Activated naive CD8-positive, alpha-beta T cell treated with anti-CD3 and anti-CD28 coated beads, Interleukin-2, amount 50 U/mL, for 24 hours (primary cell): Measurements from ENCODE around the gene SMURF1.
"Not testable (repeated sequence)": the region's sequence is repeated elsewhere in the genome, so short reads cannot be mapped to it uniquely, and the experiment has no call there.

Source experiments
- ATAC-seq: fragments of 150-1000 bp; cut with Tn5 transposase; one replicate; pipeline ENCODE4 v1.10.0; 2021
- DNase-seq: peaks from one replicate; pipeline ENCODE4 v3.0.0; 2021
- H3K27ac Mint-ChIP-seq: one replicate; pipeline ENCODE4 v1.8.0; 2021; ENCODE audit warnings: mild to moderate bottlenecking, mixed read lengths
- H3K27me3 Mint-ChIP-seq: one replicate; pipeline ENCODE4 v1.8.0; 2021; ENCODE audit warnings: mixed read lengths
- H3K36me3 Mint-ChIP-seq: one replicate; pipeline ENCODE4 v1.8.0; 2021; ENCODE audit warnings: low read depth, mixed read lengths
- H3K4me1 Mint-ChIP-seq: one replicate; pipeline ENCODE4 v1.8.0; 2021; ENCODE audit warnings: mixed read lengths
- H3K4me3 Mint-ChIP-seq: one replicate; pipeline ENCODE4 v1.8.0; 2021; ENCODE audit warnings: mild to moderate bottlenecking, moderate library complexity, mixed read lengths
- H3K9me3 Mint-ChIP-seq: one replicate; pipeline ENCODE4 v1.8.0; 2021; ENCODE audit warnings: mixed read lengths

The SMURF1 gene

DNA sequence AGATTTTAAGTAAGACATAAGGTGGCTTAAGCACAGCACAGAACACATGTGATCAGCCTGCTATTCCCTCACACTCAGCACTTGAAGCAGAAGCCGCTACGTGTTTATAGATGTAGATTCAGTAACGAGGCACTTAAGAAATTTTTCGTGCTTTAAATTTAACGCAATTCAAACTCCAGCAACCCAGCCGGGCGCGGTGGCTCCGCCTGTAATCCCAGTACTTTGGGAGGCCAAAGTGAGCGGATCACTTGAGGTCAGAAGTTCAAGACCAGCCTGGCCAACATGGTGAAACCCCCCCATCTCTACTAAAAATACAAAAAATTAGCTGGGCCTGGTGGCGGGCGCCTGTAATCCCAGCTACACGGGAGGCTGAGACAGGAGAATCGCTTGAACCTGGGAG lies 97.6 kb downstream of the SMURF1 start:
- H3K4me3 Mint-ChIP-seq, ATAC-seq, H3K9me3 Mint-ChIP-seq, H3K27me3 Mint-ChIP-seq, DNase-seq, H3K27ac Mint-ChIP-seq: not testable (repeated sequence)
- Mint-ChIP-seq H3K36me3 (peaks cover 51% of the 10 kb centered on the region), H3K4me1 (peaks cover 12% of the 10 kb centered on the region)

DNA sequence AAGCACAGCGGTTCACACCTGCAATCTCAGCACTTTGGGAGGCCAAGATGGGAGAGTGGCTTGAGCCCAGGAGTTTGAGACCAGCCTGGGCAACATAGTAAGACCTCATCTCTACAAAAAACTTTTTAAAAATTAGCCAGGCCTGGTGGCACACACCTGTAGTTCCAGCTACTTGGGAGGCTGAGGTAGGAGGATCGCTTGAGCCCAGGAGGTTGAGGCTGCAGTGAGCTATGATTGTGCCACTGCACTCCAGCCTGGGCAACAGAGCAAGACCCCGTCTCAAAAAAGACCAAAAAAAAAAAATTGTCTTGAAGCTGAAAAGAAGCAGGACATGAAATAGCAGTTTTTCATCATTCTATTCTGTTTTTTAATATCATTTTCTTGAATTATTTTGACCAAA lies 99.0 kb downstream of the SMURF1 start:
- H3K27me3 Mint-ChIP-seq, H3K27ac Mint-ChIP-seq, H3K9me3 Mint-ChIP-seq, H3K4me3 Mint-ChIP-seq, DNase-seq, H3K4me1 Mint-ChIP-seq, ATAC-seq: not testable (repeated sequence)
- peaks cover 48% of the 10 kb centered on the region for H3K36me3 Mint-ChIP-seq

DNA sequence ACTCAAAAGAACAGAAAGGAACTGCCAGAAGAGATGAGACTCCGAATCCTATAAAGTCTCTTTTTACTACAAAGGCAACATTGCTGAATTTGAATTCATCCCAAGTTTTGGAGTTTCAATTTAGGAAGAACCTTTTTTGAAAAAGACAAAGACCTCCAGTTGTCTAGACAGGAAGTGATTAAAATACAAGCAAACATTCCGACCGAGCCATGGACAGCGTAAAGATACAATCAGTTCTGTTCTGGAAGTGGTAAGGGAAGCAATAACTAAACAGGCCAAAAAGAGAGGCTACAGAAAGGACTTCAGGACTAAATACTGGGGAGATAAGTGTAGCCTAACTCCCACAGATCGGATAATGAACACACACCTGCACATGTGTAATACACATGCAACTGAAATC lies 101.0 kb downstream of the SMURF1 start:
- H3K4me1 Mint-ChIP-seq: no peaks in the 10 kb centered on the region
- no peaks in the 10 kb centered on the region for H3K9me3 Mint-ChIP-seq

DNA sequence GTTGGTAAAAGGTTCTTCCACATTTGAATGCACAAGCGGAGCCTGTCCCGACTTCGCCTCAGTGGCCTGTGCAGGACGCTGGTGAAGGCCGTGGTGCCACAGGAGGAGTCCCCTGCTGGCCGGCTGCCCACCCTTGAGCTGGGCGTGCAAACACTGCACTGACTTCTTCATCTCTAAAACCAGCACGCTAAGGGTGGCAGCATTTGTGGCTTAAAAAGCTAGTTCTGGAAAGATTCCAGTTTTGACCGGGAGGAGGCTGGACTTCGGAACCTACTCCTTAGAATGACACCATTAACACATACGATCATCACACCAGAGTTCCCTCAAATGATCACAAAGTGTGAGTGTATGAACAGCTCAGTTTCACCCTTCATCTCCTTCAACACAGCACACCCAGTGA lies 102.4 kb downstream of the SMURF1 start:
- no peaks in the 10 kb centered on the region for H3K27me3 Mint-ChIP-seq
- no peaks in the 10 kb centered on the region for H3K4me1 Mint-ChIP-seq
- no peak overlapping the region for H3K4me3 Mint-ChIP-seq
- DNase-seq: no peak
- no peak for ATAC-seq
- peaks cover 53% of the 10 kb centered on the region for H3K36me3 Mint-ChIP-seq
- peak overlapping the region; percentile 13 for H3K27ac Mint-ChIP-seq
- no peaks in the 10 kb centered on the region for H3K9me3 Mint-ChIP-seq

More for the DNA sequence above, 101.0 kb downstream of the SMURF1 start:
- no peak overlapping the region for H3K27ac Mint-ChIP-seq
- no peak for ATAC-seq
- H3K4me3 Mint-ChIP-seq: no peak overlapping the region
- no peaks in the 10 kb centered on the region for H3K27me3 Mint-ChIP-seq
- DNase-seq: no peak
- H3K36me3 Mint-ChIP-seq: peaks cover 48% of the 10 kb centered on the region

DNA sequence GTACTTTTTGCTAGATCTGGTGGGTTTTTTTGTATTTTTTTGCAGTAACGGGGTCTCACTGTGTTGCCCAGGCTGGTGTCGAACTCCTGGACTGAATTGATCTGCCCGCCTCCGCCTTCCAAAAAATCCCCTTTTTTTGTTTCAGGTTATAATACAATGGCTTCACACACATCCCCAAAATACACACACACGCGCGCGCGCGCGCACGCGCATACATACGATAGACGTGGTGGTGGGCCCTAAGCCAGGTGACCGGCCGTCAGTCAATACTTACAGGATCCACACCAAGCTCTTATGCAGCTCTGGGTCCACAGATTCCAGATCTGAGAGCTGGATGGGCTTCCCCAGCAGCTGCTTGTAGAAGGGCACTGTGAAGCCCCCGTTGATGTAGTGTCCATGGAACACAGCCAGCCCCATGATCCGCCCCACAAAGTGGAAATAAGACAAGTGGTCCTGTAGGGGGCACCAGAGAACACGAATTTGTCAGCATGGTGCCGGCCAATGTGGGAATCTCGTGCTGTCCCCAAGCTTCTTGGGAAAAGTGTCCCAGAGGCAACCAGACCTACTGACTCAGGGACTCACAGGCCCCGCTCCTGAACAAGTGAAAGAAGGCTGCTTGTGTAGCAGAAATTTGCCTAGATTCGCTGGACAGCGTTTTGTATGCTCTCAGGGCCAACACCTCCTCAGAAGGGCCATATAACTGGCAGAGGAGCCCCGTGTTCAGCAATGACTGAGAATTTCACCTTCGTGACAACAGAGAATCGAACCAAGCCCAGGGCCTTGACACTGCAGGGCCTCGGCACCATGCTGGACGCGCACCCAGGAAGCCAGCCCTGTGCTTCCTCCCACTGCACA lies 103.6 kb downstream of the SMURF1 start:
- no peaks in the 10 kb centered on the region for H3K9me3 Mint-ChIP-seq
- ATAC-seq: peak; percentile 62
- peak overlapping the region; percentile 33 for H3K27ac Mint-ChIP-seq
- peaks cover 47% of the 10 kb centered on the region for H3K36me3 Mint-ChIP-seq
- peak; percentile 65 for DNase-seq
- H3K27me3 Mint-ChIP-seq: no peaks in the 10 kb centered on the region
- no peak overlapping the region for H3K4me3 Mint-ChIP-seq
- no peaks in the 10 kb centered on the region for H3K4me1 Mint-ChIP-seq

DNA sequence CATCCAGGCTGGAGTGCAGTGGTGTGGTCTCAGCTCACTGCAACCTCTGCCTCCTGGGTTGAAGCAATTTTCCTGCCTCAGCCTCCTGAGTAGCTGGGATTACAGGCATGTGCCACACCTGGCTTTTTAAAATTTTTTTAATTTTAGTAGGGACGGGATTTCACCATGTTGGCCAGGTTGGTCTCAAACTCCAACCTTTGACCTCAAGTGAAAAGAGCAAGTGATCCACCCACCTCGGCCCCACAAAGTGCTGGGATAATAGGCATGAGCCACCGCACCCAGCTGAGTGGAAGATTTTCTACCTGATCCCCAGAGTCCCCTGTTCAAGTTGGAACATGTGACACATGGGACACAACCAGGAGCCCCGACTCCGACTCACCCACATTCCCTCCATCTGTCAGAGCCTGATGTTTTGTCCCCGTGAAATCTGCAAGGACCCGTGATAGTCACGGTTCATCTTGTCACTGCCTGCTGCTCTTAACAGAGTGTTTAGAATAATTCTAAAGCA lies 104.5 kb downstream of the SMURF1 start:
- Mint-ChIP-seq H3K27ac (no peak overlapping the region), H3K36me3 (peaks cover 47% of the 10 kb centered on the region), H3K4me3 (no peak overlapping the region), H3K9me3 (no peaks in the 10 kb centered on the region), H3K27me3 (no peaks in the 10 kb centered on the region), H3K4me1 (no peaks in the 10 kb centered on the region)
- no peak for ATAC-seq
- DNase-seq: no peak

DNA sequence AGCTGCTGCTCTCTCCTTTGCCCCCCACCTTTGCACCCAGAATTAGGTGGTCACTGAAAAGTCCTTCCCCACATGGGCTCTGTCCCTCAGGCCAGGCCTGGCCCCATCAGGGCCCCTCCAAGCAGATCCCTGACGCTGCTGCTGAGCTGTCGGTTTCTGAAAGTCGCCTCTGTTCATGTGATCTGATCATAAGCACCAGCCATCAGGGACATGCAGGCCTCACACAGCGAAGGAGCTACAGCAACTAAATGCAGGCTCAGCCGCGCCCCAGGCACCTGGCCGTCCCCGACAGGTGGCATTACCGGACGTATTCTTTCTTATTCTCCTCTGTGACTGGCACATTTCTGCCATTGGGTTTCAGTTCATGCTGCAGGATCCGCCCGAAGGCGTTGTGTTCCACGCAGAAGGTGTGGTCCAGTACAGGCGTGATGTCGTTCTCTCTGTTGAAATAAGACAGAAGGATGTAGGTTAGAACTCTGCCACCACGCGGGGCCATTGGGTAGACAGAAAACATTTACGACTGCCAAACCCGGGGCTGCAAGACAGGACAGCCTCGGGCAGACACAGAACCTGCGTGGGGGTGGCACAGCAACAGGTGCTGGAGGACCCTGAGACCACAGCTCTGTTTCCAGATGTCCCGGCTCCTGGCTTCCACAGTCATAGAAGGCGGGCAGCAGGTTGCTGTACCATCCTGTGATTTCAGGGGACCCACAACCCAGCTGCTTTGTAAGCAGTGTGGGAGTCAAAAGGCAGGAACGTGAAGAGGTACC lies 105.6 kb downstream of the SMURF1 start:
- H3K27ac Mint-ChIP-seq: peak overlapping the region; percentile 42
- H3K4me3 Mint-ChIP-seq: no peak overlapping the region
- no peaks in the 10 kb centered on the region for H3K27me3 Mint-ChIP-seq
- peaks cover 47% of the 10 kb centered on the region for H3K36me3 Mint-ChIP-seq
- ATAC-seq (no peak), DNase-seq (no peak)
- no peaks in the 10 kb centered on the region for H3K9me3 Mint-ChIP-seq
- no peaks in the 10 kb centered on the region for H3K4me1 Mint-ChIP-seq

DNA sequence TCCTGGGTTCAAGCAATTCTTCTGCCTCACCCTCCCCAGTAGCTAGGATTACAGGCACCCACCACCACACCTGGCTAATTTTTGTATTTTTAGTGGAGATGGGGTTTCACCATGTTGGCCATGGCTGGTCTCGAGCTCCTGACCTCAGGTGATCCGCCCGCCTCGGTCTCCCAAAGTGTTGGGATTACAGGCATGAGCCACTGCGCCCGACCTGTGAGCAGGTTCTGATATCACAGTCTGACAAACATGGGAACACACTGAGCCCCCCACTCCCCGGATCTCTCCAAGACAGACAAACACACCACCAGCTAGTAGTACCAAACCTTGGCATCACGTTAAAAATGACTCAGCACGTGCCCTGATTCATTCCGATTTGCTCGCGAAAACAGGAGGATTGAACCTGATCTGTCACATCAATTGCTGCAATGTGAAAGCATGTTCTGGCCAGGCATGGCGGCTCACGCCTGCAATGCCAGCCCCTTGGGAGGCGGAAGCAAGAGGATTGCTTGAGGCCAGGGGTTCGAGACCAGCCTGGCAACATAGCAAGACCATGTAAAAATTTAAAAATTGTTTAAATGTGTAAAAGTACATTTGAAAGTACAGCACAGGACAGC lies 106.5 kb downstream of the SMURF1 start:
- no peak for ATAC-seq
- peak overlapping the region; percentile 38 for H3K27ac Mint-ChIP-seq
- peaks cover 41% of the 10 kb centered on the region for H3K36me3 Mint-ChIP-seq
- H3K4me1 Mint-ChIP-seq: no peaks in the 10 kb centered on the region
- H3K27me3 Mint-ChIP-seq: no peaks in the 10 kb centered on the region
- DNase-seq: no peak
- no peaks in the 10 kb centered on the region for H3K9me3 Mint-ChIP-seq
- H3K4me3 Mint-ChIP-seq: no peak overlapping the region

DNA sequence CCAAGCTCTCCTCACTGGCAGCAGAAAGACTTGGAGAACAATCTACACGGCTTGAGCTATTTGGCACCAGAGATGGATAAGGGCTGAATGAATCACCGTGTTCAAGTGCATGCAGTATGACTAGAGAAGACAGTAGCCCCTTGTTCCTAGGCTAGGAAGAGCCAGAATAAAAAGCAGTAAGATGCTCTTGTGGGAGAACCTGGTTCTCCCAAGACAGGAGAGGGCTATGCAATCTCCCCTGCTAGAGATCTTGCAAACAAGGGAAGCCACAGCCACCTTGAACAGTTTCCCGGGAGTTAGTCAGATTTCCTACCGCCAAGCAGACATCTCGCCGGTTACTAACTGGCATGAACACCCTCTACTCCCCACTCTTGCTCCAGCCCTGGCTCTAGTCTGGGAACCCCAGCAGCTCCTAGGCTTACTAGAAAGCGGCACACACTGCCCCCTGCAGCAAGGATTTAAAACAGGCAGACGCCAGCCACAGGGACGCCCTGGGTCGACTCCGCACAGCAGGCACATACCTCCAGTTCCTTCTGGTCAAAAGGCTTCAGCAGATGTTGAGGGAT lies 107.3 kb downstream of the SMURF1 start:
- no peaks in the 10 kb centered on the region for H3K4me1 Mint-ChIP-seq
- peaks cover 41% of the 10 kb centered on the region for H3K36me3 Mint-ChIP-seq
- no peak for ATAC-seq
- DNase-seq: no peak
- H3K27ac Mint-ChIP-seq: no peak overlapping the region
- H3K9me3 Mint-ChIP-seq: no peaks in the 10 kb centered on the region
- H3K27me3 Mint-ChIP-seq: no peaks in the 10 kb centered on the region
- H3K4me3 Mint-ChIP-seq: no peak overlapping the region

DNA sequence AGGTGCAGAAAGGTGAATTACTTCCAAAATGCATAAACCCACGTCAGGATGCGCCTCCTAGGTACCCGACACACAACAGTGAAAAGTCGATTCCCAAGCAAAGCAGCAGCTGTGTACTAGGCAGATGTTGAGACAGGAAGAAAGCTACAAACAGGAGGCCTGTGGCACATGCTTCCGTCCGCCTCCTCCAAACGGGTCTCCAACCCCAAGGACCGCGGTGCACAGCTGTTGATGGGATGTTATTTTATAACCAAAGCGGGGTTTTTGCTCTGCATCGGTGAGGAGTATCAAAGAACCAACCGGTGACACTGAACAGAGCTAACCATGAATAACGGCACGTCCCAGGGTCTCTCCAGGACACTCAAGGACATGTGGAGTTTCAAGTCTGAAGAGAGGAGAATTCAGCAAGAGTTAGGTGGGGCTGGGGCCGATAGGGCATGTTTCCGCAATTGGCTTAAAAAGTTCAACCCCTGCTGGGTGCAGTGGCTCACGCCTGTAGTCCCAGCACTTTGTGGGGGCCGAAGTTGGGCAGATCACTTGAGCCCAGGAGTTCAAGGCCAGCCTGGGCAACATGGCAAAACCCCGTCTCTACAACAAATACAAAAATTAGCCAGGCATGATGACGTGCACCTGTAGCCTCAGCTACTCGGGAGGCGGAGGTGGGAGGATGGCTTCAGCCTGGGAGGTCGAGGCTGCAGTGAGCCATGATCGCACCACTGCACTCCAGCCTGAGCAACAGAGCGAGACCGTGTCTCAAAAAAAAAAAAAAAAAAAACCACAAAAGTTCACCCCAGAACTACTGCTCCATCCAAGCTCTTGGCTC lies 108.0 kb downstream of the SMURF1 start:
- Mint-ChIP-seq H3K4me3 (no peak overlapping the region), H3K4me1 (no peaks in the 10 kb centered on the region), H3K27me3 (no peaks in the 10 kb centered on the region), H3K36me3 (peaks cover 42% of the 10 kb centered on the region), H3K27ac (no peak overlapping the region), H3K9me3 (no peaks in the 10 kb centered on the region)
- no peak for DNase-seq
- no peak for ATAC-seq

DNA sequence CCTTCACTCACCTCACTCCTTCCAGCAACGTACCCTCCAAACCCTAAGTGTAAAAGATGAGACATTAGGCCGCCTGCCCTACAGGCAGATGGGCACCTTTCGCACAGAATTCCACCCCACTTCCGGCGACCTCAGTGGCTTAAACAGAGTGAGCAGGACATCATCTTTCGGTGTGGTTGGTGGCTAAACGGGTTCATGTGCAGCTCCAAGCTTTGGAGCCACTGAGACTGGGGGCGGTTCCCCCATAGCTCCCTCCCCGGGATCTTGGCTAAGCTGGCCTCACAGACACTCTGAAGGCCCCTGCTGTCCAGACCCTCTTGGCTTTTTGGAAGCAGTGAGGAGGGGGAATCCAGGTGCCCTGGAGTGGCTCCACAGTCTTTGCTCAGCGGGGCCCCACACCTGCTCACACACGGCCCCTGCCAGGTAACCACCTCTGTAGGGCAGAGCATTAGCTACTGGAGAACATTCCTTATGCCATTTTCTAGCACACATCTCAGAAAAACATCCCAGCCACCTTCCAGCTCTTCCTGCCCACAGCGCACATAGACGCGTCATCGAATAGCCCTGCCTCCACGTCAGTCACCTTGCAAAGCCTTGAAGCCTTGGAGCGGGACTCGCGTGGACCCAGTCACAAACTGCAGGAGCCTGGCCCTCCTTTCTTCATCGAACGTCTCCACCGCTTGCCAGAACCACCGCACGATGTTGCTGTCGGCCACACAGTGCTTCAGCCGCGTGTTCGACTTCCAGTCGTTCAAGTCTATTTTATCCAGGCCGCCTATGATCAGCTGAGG lies 108.8 kb downstream of the SMURF1 start:
- peaks cover 39% of the 10 kb centered on the region for H3K36me3 Mint-ChIP-seq
- H3K27me3 Mint-ChIP-seq: no peaks in the 10 kb centered on the region
- ATAC-seq: no peak
- H3K27ac Mint-ChIP-seq: peak overlapping the region; percentile 16
- H3K9me3 Mint-ChIP-seq: no peaks in the 10 kb centered on the region
- H3K4me3 Mint-ChIP-seq: no peak overlapping the region
- DNase-seq: no peak
- H3K4me1 Mint-ChIP-seq: no peaks in the 10 kb centered on the region

DNA sequence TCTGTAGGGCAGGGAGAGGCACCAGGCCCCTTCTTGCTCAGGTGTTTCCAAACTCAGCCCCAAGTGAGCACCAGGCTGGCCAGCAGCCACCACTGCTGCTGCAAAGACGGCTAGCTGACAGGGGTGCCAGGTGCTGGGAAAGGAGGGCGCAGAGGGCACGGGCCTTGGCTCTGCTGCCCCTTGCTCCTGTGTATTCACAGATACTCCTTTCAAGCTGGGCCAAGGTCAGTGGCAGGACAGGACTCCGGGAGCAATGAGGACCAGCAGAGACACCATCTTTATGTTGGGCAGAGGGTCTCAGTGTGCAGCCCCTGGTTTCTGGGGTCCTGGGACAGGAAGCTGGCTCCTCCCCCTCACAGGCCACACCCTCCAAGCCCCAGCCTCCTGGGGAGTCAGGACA lies 110.1 kb downstream of the SMURF1 start:
- H3K4me1 Mint-ChIP-seq: no peaks in the 10 kb centered on the region
- no peaks in the 10 kb centered on the region for H3K27me3 Mint-ChIP-seq
- H3K4me3 Mint-ChIP-seq: no peak overlapping the region
- DNase-seq: no peak
- H3K36me3 Mint-ChIP-seq: peaks cover 38% of the 10 kb centered on the region
- no peak for ATAC-seq
- H3K9me3 Mint-ChIP-seq: no peaks in the 10 kb centered on the region
- H3K27ac Mint-ChIP-seq: no peak overlapping the region

DNA sequence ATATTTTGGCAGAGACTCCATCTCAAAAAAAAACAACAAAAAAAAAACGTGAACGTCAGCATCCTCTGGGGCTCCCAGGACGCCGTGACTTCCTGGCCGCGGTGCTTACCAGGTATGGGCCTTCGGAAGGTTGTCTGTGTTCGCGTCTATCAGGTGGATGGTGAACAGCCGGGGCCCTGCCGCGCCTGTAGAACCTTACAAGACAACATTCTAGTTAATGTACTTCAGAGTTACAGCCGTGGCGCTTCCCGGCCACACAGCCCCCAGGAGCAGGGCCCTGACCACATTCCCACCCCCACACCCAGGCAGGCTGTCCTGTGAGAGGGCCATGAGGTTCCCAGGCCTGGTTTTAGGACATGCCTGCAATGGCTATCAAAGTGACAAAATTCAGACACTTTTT lies 111.0 kb downstream of the SMURF1 start:
- H3K9me3 Mint-ChIP-seq: no peaks in the 10 kb centered on the region
- DNase-seq (no peak), ATAC-seq (no peak)
- no peaks in the 10 kb centered on the region for H3K4me1 Mint-ChIP-seq
- no peak overlapping the region for H3K27ac Mint-ChIP-seq
- H3K4me3 Mint-ChIP-seq: no peak overlapping the region
- peaks cover 32% of the 10 kb centered on the region for H3K36me3 Mint-ChIP-seq
- H3K27me3 Mint-ChIP-seq: no peaks in the 10 kb centered on the region
